HG02852 (cell line): ENCODE data around the gene RNASE11.
"Not testable (repeated sequence)": the region's sequence is repeated elsewhere in the genome, so short reads cannot be mapped to it uniquely, and the experiment has no call there.

Source experiments
- ATAC-seq: cut with Tn5 transposase; IDR thresholded peaks from one replicate; pipeline ENCODE4 v1.9.1; 2021; ENCODE audit warnings: mild to moderate bottlenecking, moderate library complexity; ENCODE audit not compliant: unreplicated experiment

RNASE11 gene

GRCh38 chr14:20583142-20583541 lies 4.7 kb downstream of the RNASE11 start:
- ATAC-seq, result no peak

- ATAC-seq, result no peak
Measured at GRCh38 chr14:20580242-20580641, 7.6 kb downstream of the RNASE11 start.

- ATAC-seq, result no peak
Measured at GRCh38 chr14:20578784-20579502, 8.9 kb downstream of the RNASE11 start.

GRCh38 chr14:20578325-20578724 lies 9.5 kb downstream of the RNASE11 start:
- no peak for ATAC-seq

GRCh38 chr14:20572382-20572990 lies 15.3 kb downstream of the RNASE11 start:
- ATAC-seq, result not testable (repeated sequence)

- not testable (repeated sequence) for ATAC-seq
Measured at GRCh38 chr14:20570720-20571119, 17.1 kb downstream of the RNASE11 start.

GRCh38 chr14:20569865-20570264 lies 17.9 kb downstream of the RNASE11 start:
- not testable (repeated sequence) for ATAC-seq

- no peak for ATAC-seq
Measured at GRCh38 chr14:20569066-20569465, 18.7 kb downstream of the RNASE11 start.

GRCh38 chr14:20568393-20568792 lies 19.4 kb downstream of the RNASE11 start:
- no peak for ATAC-seq

- not testable (repeated sequence) for ATAC-seq
Measured at GRCh38 chr14:20567199-20567598, 20.6 kb downstream of the RNASE11 start.

GRCh38 chr14:20564501-20564997 lies 23.3 kb downstream of the RNASE11 start:
- no peak for ATAC-seq

GRCh38 chr14:20563971-20564370 lies 23.8 kb downstream of the RNASE11 start:
- no peak for ATAC-seq

- no peak for ATAC-seq
Measured at GRCh38 chr14:20560961-20561360, 26.8 kb downstream of the RNASE11 start, which contains the start of gene RNASE9. RNASE9 (minus strand) TSS chr14:20561047.

- no peak for ATAC-seq
Measured at GRCh38 chr14:20559461-20559904, 28.3 kb downstream of the RNASE11 start.

GRCh38 chr14:20557212-20557542 lies 30.6 kb downstream of the RNASE11 start:
- ATAC-seq, result no peak

- no peak for ATAC-seq
Measured at GRCh38 chr14:20556500-20557211, 31.1 kb downstream of the RNASE11 start.

- ATAC-seq, result no peak
Measured at GRCh38 chr14:20555845-20556244, 32.0 kb downstream of the RNASE11 start.

GRCh38 chr14:20553024-20553423 lies 34.8 kb downstream of the RNASE11 start:
- ATAC-seq, result no peak

- ATAC-seq, result no peak
Measured at GRCh38 chr14:20551606-20552005, 36.2 kb downstream of the RNASE11 start.

- no peak for ATAC-seq
Measured at GRCh38 chr14:20550926-20551325, 36.9 kb downstream of the RNASE11 start.

- no peak for ATAC-seq
Measured at GRCh38 chr14:20548414-20549158, 39.2 kb downstream of the RNASE11 start.
